GM18526 (cell line): Measurements from ENCODE around the gene S100A4.

ENCODE experiments used
- POLR2A ChIP-seq: IDR thresholded peaks from 3 replicates; pipeline ENCODE4 v1.6.1; 2011; ENCODE audit not compliant: insufficient read length; ENCODE audit errors: extremely low read depth

Gene S100A4

DNA sequence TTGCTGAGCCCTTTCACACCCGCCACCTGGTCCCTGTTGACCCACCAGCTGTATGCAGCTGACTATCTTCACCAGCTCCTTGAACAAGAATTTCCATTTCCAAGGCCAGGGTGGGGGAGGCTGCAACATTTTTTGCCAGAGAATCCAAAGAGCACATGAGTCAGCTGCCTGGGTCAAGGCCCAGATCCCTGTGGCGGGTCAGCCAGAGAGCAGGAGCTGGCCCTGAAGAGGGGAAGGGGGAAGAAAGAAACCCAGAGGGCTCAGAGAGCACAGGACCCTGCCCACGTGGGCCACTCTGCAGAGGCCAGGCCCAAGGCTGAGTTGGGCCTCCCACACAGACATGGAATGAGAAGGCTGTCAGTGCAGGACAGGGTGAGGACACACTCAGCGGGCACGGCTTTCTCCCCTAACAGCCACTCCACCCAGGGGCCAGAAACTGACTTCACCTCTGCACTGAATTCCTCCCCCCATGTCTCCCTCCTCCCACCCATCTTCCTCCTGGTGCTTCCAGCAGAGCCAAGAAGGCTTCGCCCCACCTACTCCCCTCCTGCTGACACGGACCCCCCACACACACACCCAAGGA, 38.7 kb downstream of the S100A4 start:
- no peak for TF ChIP-seq POLR2A

GRCh38 chr1:153506386-153506785, 39.2 kb downstream of the S100A4 start:
- no peak for TF ChIP-seq POLR2A

GRCh38 chr1:153505576-153505975, 40.0 kb downstream of the S100A4 start:
- no peak for TF ChIP-seq POLR2A

GRCh38 chr1:153503766-153504165, 41.8 kb downstream of the S100A4 start:
- no peak for TF ChIP-seq POLR2A

DNA sequence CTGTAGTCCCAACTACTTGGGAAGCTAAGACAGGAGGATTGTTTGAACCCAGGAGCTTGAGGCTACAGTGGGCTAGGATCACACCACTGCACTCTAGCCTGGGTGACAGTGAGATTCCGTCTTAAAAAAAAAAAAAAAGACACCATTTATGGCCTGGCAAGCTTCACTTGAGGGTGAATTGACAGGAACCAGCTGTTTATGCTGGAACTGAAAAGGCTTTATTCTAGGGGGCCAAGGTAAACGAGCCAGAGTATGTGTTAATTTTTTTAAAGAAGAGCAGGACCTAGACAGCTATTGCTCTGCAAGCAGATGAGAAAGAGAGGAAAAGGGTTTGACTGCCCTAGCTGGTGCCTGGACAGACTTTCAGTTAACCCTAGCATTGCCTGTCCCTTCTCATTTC, 46.9 kb downstream of the S100A4 start:
- no peak for TF ChIP-seq POLR2A

GRCh38 chr1:153495536-153495935, 50.1 kb downstream of the S100A4 start:
- TF ChIP-seq POLR2A: no peak

- no peak for TF ChIP-seq POLR2A
These were observed 50.5 kb downstream of the S100A4 start for GRCh38 chr1:153494976-153495535.
